Skin epidermis (tissue), 12 donors: ENCODE measurements around the gene NHLH1.
"Not testable (repeated sequence)": the region's sequence is repeated elsewhere in the genome, so short reads cannot be mapped to it uniquely, and the experiment has no call there.

Source experiments
- H3K27ac ChIP-seq, 21 experiments: fragments of 200-600 bp; sonication (generic) in 11 of 21; one replicate each; pipeline ENCODE4 v1.5.0; 2020; ENCODE audit warnings: mild to moderate bottlenecking in 3 of 21, inconsistent platforms in 2 of 21, moderate library complexity in 2 of 21
- H3K4me3 ChIP-seq, 7 experiments: fragments of 200-600 bp; sonication (generic) in 2 of 7; one replicate each; pipeline ENCODE4 v1.5.0; 2020; ENCODE audit warnings: inconsistent platforms in 2 of 7, mild to moderate bottlenecking in 2 of 7, moderate library complexity in 1 of 7

The NHLH1 gene

DNA sequence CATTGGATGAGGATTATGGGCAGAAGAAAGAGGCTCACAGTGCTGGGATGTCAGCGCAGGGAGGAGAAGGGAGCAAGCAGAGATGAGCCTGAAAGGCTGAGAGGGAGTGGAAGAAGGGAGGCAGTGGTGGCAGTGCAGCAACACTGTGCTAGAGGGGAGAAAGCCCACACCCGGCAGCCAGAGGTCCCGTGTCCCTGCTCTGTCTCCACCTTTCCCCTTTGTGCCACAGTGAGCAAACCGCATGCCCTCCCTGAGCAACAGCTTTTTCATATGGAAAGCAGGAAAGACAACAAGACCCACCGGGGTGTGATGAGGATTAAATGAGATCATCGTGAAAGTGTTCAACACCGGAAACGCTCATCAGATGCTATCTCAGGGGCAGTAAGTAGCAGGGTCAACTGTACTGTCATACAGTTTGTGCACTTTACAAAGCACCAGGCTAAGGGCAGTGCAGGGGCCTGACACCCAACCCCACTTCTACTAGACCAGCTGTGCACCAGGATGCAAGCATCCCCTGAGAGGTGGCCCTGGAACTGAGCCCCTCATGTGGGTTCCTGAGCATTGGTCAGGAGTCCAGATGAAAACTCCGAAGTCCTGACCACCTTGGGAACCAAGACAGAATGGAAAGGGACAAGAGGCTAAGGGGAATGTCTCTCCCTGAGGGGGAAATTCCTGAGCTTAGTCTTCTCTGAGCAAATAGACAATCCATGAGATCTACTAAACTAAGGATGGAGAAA, 9.1 kb downstream of the NHLH1 start:
- Histone ChIP-seq H3K4me3 (no peak overlapping the region), H3K27ac (peak overlapping the region in 11 of 21 experiments; percentile 4 to 55 (median 29))

- Histone ChIP-seq H3K27ac (peak overlapping the region in 4 of 21 experiments; percentile 4 to 52 (median 27)), H3K4me3 (no peak overlapping the region)
Measured at GRCh38 chr1:160376525-160377131, 9.8 kb downstream of the NHLH1 start.

DNA sequence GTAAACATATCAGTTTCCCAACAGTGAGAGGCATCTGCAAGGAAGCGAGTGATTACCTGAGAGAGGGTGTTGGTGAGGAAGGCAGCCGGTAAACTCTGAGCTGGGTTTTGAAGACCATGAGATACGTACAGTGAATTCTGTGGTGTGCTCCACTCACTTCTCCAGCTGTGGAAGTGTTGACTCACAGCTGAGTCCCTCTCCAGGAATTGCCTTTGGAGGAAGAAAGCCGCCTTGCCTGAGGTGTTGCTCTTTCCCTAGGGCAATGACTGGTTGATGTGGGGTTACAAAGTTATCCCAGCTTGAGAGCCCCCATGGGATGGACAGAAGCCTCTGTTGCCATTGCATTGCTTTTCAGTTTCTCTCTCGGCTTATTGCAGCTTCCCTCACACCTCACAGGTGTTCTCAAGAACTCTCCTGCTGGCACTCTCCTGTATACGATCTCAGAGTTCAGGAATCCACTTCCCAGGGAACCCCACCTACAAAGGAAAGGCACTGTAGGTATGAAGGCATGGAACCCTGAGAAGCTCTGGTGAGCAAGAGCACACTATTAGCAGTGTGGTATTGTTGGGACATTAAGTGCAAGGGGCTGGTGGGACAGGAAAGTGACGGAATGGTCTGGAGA, 10.8 kb downstream of the NHLH1 start:
- no peak overlapping the region for H3K4me3 ChIP-seq
- H3K27ac ChIP-seq = no peak overlapping the region

- H3K27ac ChIP-seq, H3K4me3 ChIP-seq: not testable (repeated sequence)
Measured at GRCh38 chr1:160384812-160385211, 17.9 kb downstream of the NHLH1 start.

DNA sequence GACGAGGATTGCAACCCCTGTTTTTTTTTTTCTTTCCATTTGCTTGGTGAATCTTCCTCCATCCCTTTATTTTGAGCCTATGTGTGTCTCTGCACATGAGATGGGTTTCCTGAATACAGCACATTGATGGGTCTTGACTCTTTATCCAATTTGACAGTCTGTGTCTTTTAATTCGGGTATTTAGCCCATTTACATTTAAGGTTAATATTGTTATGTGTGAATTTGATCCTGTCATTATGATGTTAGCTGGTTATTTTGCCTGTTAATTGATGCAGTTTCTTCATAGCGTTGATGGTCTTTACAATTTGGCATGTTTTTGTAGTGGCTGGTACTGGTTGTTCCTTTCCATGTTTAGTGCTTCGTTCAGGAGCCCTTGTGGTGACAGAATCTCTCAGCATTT, 21.5 kb downstream of the NHLH1 start:
- not testable (repeated sequence) for H3K27ac ChIP-seq, H3K4me3 ChIP-seq

DNA sequence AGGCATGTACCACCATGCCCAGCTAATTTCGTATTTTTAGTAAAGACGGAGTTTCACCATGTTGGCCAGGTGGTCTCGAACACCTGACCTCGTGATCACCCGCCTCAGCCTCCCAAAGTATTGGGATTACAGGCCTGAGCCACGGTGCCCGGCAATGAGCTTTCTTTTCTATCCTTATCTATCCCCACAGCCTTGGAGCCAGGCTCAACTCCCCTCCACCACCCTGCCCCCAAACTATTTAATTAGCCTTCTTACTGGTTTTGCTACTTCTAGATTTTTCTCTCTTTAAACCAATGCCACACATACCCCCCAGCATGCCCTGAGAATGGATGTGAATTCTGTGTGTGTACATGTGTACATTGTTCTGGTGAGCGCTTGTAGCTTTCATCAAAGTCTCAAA, 27.8 kb downstream of the NHLH1 start:
- no peak overlapping the region for H3K4me3 ChIP-seq
- H3K27ac ChIP-seq = no peak overlapping the region

DNA sequence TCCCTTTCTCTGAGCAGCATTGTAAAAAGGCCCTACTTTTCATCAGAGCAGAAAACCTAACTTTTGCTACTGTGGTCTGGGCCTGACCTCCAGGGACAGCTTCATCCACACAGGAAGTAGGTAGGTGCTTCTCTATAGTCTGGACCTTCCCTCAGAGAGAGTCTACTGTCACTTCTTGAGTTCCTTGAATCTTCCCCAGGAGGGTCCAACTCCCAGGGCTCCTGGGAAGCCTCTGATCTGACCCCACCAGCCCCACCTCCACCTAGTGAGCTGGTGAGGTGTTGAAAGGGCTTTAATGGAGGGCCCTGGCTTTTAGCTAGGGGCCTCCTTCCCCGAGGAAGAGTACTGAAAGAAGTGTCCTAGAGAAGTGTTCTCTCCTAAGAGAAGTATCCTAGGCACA, 30.8 kb downstream of the NHLH1 start:
- no peak overlapping the region for H3K4me3 ChIP-seq
- H3K27ac ChIP-seq = no peak overlapping the region

DNA sequence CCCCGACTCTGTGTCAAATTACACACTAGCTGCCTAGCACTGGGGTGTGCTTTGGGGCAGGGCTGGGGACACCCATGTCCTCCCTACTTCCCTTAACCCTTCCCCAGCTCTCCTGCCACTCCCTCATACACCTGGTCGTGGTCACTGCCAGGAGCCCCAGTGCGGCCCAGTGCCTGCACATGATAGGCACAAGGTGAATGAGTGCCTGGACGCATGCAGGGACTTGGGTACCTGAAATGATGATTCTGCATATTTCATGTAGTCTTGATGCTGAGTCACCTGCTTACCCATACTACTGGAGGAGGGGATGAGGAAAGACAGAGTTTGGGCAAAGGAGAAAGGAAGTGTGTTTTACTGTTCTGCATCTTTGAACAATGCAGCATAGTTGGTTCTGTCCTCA, 32.0 kb downstream of the NHLH1 start:
- peak overlapping the region in 2 of 21 experiments; percentile 5 to 90 for H3K27ac ChIP-seq
- no peak overlapping the region for H3K4me3 ChIP-seq

DNA sequence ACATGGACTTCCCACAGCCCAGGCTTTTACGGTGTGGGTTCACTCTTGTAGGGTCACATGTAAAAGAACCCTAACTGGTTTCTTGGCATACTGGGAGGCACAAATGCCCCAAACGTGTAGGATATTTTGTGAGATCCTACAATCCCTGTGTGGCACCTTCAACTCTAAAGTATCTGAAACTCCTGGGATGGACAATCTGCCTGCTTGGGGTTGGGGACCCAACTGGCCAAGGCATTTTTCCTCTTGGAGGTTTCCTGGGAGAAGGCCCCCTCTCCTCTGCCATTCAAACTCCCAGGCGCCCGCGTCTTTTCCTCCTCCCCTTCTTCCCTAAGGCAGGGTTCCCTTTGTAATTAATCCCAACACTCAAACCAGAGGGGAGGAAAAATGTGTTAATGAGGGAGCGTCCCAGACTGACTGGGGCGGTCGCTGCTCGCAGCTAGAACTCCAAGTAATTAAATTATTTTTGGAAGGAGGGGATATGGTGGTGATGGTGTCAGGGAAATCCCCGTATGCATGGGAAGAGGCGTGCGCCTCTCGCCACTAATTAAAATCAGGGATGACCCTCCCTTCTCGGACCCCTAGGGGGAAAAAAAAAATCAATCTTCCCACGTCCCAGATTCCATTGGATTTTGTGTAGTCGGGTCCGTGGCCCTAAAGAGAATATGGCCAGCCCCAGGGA, 32.8 kb downstream of the NHLH1 start:
- Histone ChIP-seq H3K27ac (peak overlapping the region in 20 of 21 experiments; percentile 76 to 93 (median 86)), H3K4me3 (peak overlapping the region; percentile 42 to 79 (median 60))

DNA sequence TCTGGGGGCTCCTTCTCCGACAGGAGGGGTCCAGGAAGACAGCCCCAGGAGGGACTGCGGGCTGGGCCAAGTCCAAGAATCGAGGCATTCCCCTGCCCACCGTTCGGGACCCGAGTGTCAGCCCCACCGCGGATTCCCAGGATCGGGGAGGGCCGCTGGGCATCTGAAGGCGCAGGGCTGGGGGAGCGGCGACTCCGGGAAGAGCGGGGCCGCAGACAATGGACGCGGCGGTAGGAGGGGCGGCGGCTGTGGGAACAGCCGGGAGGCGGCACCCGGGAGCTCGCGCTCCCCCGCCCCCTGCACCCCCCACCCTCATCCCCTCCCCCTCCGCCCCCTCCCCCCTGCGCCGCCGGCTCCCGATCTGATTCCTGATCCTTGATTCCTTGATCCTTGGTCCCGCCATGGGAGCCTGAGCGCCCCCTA, 33.4 kb downstream of the NHLH1 start, which contains the start of gene VANGL2:
VANGL2 (plus strand) TSS at position 342 of the 423 bp plus-strand sequence. CDS start 15,274 bp downstream, outside the sequence.
- Histone ChIP-seq H3K4me3 (peak within 1 kb of the TSS; percentile 42 to 79 (median 60)), H3K27ac (peak within 1 kb of the TSS; percentile 33 to 93 (median 86))

DNA sequence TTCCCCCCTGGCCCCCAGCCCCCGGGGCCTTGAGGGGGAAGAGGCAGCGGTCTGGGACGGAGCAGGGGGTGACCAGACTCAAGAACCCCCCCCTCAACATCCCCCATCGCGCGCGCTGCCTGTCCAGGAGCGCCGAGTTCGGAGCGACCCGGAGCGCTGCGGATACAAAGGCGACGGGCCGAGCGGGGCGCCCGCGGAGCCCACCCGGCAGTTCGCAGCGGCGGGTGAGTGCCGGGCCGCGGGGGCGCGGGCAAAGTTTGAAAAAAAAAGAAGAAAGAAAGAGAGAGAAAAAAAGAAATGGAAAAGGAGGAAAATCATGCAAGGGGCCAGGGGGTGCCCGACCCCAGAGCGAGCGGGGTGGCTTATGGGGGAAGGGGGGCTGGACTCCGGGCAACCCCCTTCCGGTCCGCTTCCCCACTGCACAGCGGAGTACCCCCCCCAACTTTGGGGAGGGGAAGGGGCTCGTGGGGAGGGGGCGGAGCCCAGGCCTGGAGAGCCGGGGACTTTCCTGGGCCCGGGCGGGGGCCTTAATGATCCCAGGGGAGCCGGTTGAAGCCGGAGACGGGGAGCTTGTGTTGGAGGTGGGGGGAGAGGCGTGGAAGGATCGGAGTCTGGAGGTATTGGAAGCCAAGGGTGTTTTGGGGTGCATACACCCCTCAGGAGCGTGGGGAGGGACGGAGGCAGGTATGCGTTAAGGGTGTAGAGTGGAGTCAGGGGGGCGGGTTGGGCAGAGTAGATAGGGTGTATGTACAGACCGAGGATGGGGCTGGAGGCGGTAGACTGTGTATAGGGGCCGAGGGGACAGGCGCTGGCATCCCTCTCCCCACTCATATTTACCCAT, 34.0 kb downstream of the NHLH1 start:
- Histone ChIP-seq H3K4me3 (peak overlapping the region; percentile 42 to 79 (median 60)), H3K27ac (peak overlapping the region; percentile 33 to 93 (median 86))

GRCh38 chr1:160401487-160401805, 34.6 kb downstream of the NHLH1 start:
- H3K4me3 ChIP-seq = peak overlapping the region; percentile 42 to 79 (median 60)
- H3K27ac ChIP-seq = peak overlapping the region in 16 of 21 experiments; percentile 76 to 93 (median 88)

DNA sequence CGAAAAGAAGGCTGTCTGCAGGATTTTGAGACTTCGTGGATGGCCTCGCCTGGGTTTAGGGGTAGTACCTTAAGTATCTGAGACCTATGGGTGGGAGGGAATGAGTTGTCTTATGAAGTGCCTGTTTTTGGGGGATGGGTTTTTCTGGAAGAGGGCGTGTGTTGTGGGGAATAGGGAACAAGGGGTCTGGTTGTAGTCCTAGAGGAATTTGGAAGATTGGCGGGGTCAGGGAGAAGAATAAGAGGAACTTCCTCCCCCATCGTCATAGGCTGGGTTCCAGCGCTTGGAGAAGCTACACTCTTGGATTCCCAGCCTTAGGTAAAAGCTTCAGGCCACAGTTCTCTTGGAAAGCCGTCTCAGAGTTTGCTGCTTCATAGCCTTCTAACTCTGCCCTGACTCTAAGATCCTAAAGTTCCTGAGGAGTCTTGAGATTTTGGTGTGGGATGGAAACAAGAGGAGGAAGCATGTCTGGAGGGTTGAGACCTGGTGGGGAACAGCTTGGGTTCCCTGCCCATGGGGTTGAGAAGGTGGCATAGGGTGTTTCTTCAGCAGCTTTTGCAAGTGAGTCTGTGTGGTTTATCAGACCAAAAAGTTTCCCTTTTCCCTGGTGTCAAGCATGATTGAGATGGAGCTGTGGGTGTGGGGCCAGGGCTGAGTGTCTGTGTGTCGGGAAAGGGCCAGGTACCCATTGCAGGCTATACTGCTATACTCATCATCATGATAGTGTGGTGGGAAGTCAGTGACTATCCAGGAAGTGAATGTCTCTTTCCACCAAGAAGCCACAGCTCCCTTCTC, 35.3 kb downstream of the NHLH1 start:
- peak overlapping the region in 8 of 21 experiments; percentile 2 to 90 (median 64) for H3K27ac ChIP-seq
- H3K4me3 ChIP-seq = peak overlapping the region; percentile 42 to 79 (median 60)

GRCh38 chr1:160403244-160403643, 36.4 kb downstream of the NHLH1 start:
- peak overlapping the region in 5 of 21 experiments; percentile 3 to 65 (median 44) for H3K27ac ChIP-seq
- no peak overlapping the region for H3K4me3 ChIP-seq

GRCh38 chr1:160404094-160404493, 37.2 kb downstream of the NHLH1 start:
- peak overlapping the region in 2 of 21 experiments; percentile 65 to 67 for H3K27ac ChIP-seq
- no peak overlapping the region for H3K4me3 ChIP-seq

GRCh38 chr1:160405331-160405877, 38.5 kb downstream of the NHLH1 start:
- Histone ChIP-seq H3K27ac (peak overlapping the region in 14 of 21 experiments; percentile 3 to 88 (median 60)), H3K4me3 (peak overlapping the region in 1 of 7 experiments; percentile 9)

- Histone ChIP-seq H3K27ac (peak overlapping the region in 16 of 21 experiments; percentile 29 to 88 (median 76)), H3K4me3 (no peak overlapping the region)
Measured at GRCh38 chr1:160406131-160406968, 39.5 kb downstream of the NHLH1 start.
